Esophagus muscularis mucosa (tissue), 4 donors: Measurements from ENCODE around the gene YPEL4.

Experiments
- EP300 ChIP-seq: sonication (generic); formaldehyde crosslinking; IDR thresholded peaks from one replicate; pipeline ENCODE4 v1.6.1; 2017; ENCODE audit warnings: antibody characterized with exemption
- POLR2A ChIP-seq: fragments of 450-650 bp; IDR thresholded peaks from one replicate; pipeline ENCODE4 v1.6.1; 2017; ENCODE audit warnings: antibody characterized with exemption, moderate library complexity, mild to moderate bottlenecking, low read depth
- POLR2AphosphoS5 ChIP-seq, 2 donors: sonication (generic); formaldehyde crosslinking; IDR thresholded peaks; one replicate each; pipeline ENCODE4 v1.6.1; 2017; ENCODE audit warnings: antibody characterized with exemption in 2 of 2
- TF ChIP-seq, protein P1 (sequence below), 3 experiments: fragments of 200-600 bp in 2 of 3; fragments of 450-650 bp in 1 of 3; sonication (generic) in 2 of 3; IDR thresholded peaks; one replicate each; pipeline ENCODE4 v1.5.1; 2017 to 2019; ENCODE audit warnings: antibody characterized with exemption in 3 of 3, mild to moderate bottlenecking in 2 of 3, moderate library complexity in 1 of 3

DNA sequence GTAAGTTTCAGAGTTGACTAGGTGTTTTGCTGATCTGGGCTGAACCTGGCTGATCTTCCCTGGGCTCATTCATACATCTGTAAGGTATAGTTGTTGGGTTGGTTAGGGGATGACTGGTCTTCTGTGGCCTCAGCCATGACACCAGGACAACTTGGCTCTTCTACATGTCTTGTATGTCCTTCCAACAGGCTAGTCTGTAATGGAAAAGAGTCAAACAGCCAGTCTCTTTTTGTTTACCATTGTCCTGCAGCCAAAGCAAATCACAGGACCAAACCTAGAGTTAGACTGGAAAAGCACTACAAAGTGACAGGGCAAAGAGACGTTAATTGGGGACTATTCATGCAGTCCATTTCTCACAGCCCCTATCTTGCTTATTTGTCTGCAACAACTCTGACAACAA lies 34.4 kb downstream of the YPEL4 start:
- TF ChIP-seq, protein P1, sequence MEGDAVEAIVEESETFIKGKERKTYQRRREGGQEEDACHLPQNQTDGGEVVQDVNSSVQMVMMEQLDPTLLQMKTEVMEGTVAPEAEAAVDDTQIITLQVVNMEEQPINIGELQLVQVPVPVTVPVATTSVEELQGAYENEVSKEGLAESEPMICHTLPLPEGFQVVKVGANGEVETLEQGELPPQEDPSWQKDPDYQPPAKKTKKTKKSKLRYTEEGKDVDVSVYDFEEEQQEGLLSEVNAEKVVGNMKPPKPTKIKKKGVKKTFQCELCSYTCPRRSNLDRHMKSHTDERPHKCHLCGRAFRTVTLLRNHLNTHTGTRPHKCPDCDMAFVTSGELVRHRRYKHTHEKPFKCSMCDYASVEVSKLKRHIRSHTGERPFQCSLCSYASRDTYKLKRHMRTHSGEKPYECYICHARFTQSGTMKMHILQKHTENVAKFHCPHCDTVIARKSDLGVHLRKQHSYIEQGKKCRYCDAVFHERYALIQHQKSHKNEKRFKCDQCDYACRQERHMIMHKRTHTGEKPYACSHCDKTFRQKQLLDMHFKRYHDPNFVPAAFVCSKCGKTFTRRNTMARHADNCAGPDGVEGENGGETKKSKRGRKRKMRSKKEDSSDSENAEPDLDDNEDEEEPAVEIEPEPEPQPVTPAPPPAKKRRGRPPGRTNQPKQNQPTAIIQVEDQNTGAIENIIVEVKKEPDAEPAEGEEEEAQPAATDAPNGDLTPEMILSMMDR (IDR thresholded peaks at IDR 0.05), result no peak
- TF ChIP-seq POLR2A, result no peak
- no peak for TF ChIP-seq EP300
- no peak for TF ChIP-seq POLR2AphosphoS5 (IDR thresholded peaks at IDR 0.05)
